Measurements from ENCODE around the gene GRIK3. TPM values are rescaled to one million over a fixed set of nuclear protein-coding genes. Genes with fewer than 3 reads are reported as not detected.

GRIK3 gene
- total RNA-seq, 6 experiments from 2014 or later, result 0.07 TPM; not detected in 5

DNA sequence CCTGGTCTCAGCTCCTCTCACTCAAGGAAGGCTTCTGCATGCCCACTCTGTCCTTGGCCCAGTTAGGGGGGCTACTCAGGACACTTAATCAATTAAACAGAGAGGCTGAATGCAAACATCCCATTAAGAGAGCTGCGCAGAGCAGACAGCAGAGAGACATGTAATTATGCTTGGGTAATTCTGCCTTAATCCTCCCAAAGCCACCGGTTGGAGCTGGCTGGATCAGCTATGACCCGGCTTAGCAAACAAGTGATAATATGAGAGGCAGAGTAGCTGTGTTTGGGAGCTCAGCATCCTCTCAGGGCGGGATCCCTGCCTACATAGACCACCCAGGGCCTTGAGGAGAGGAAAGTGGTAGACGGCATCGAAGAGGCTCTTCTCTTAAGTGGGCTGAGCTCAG, 183.2 kb downstream of the GRIK3 start:
- 61% methylated on average over 3 of the region's 6 CpGs for WGBS (ENCODE audit: insufficient coverage, low coverage, low lambda C conversion rate, missing lambda C conversion rate)
- no peak for ATAC-seq

DNA sequence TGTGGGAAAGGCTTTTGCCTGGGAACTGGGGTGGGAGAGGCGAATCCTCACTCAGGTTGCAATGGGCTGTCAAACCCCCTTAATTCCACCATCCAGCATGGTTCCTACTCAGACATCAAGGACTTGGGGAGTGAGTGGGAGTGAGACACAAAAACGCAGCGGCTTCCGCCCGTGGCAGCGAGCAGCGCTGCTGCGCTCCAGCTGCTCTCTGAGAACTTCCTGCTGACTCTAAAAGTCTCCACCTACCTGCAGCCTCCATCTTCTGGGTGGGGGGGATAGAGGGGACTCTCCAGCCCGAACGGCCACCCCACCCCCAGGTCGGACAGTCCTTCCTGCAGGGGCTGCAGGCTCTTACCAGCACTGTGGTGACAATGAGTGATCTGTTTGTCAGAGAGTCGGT, 184.4 kb downstream of the GRIK3 start:
- no peak for ATAC-seq
- intact Hi-C loops (cut with DNase I), result no loop called here
- no peak for DNase-seq
- no peak for TF ChIP-seq POLR2A (IDR thresholded peaks at IDR 0.05)
- TF ChIP-seq, protein P1, sequence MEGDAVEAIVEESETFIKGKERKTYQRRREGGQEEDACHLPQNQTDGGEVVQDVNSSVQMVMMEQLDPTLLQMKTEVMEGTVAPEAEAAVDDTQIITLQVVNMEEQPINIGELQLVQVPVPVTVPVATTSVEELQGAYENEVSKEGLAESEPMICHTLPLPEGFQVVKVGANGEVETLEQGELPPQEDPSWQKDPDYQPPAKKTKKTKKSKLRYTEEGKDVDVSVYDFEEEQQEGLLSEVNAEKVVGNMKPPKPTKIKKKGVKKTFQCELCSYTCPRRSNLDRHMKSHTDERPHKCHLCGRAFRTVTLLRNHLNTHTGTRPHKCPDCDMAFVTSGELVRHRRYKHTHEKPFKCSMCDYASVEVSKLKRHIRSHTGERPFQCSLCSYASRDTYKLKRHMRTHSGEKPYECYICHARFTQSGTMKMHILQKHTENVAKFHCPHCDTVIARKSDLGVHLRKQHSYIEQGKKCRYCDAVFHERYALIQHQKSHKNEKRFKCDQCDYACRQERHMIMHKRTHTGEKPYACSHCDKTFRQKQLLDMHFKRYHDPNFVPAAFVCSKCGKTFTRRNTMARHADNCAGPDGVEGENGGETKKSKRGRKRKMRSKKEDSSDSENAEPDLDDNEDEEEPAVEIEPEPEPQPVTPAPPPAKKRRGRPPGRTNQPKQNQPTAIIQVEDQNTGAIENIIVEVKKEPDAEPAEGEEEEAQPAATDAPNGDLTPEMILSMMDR (IDR thresholded peaks at IDR 0.05), result no peak
- Histone ChIP-seq H3K36me3 (no peaks in the 10 kb centered on the region), H3K4me1 (no peaks in the 10 kb centered on the region), H3K27ac (no peak overlapping the region), H3K27me3 (no peaks in the 10 kb centered on the region), H3K9me3 (no peaks in the 10 kb centered on the region), H3K4me3 (no peak overlapping the region)
- 59% methylated on average over 4 of the region's 12 CpGs for WGBS (ENCODE audit: insufficient coverage, low coverage, low lambda C conversion rate, missing lambda C conversion rate)

More for the DNA sequence above, 183.2 kb downstream of the GRIK3 start:
- Histone ChIP-seq H3K4me1 (no peaks in the 10 kb centered on the region), H3K36me3 (no peaks in the 10 kb centered on the region), H3K4me3 (no peak overlapping the region), H3K27ac (no peak overlapping the region), H3K27me3 (no peaks in the 10 kb centered on the region), H3K9me3 (no peaks in the 10 kb centered on the region)
- DNase-seq, result no peak
- TF ChIP-seq, protein P1 (IDR thresholded peaks at IDR 0.05), result no peak
- no peak for TF ChIP-seq POLR2A (IDR thresholded peaks at IDR 0.05)
- intact Hi-C loops (cut with DNase I), result no loop called here

DNA sequence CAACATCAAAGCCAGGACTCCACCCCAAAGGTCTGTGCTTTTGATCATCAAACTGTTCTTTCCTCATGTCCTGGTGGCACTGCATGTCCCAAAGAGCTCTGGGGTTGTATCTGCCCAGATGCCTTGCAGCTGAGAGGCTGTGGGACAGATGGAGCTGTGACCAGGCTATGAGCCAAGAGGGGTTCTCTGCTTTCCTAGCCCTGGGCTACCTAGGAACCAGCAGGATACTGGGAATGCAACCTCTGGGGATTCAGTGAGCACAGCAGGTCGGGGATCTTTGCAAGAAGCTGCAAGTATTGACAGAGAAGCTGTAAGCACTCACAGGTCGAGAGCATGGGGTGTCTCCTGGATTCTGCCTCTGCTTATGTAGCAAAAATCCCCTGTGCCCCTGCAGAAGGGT, 186.6 kb downstream of the GRIK3 start:
- H3K27me3 ChIP-seq, result no peaks in the 10 kb centered on the region
- intact Hi-C loops (cut with DNase I), result no loop called here
- no peaks in the 10 kb centered on the region for H3K9me3 ChIP-seq
- no peak for TF ChIP-seq POLR2A (IDR thresholded peaks at IDR 0.05)
- TF ChIP-seq, protein P1 (IDR thresholded peaks at IDR 0.05), result no peak
- H3K4me3 ChIP-seq, result no peak overlapping the region
- H3K4me1 ChIP-seq, result no peaks in the 10 kb centered on the region
- no peak for ATAC-seq
- H3K36me3 ChIP-seq, result no peaks in the 10 kb centered on the region
- WGBS (ENCODE audit: insufficient coverage, low coverage, low lambda C conversion rate, missing lambda C conversion rate), result 0% methylated on average over 1 of the region's 2 CpGs
- no peak overlapping the region for H3K27ac ChIP-seq
- no peak for DNase-seq

DNA sequence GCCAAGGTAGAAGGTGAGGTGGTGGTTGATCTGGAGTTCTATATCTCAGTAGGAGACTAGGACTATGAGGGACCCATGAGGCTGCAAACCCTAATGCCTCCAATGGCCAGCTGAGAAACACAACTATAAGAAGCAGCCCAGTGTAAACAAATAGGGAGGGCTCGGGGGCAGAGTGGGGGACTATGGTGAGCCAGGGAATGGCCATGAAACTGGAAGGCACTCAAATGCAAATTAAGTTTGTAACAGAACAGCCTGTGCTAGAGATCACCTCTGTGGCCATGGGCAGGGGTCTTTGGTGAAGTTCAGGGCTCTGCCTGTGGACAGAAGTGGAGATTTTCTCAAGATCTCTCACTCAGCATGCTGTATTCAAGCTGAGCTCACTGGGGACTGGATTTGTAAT, 187.1 kb downstream of the GRIK3 start:
- no peaks in the 10 kb centered on the region for H3K27me3 ChIP-seq
- intact Hi-C loops (cut with DNase I), result no loop called here

More for the DNA sequence above, 187.1 kb downstream of the GRIK3 start:
- ATAC-seq (no peak), DNase-seq (no peak)
- no peaks in the 10 kb centered on the region for H3K4me1 ChIP-seq
- H3K36me3 ChIP-seq, result no peaks in the 10 kb centered on the region
- H3K4me3 ChIP-seq, result no peak overlapping the region
- H3K9me3 ChIP-seq, result no peaks in the 10 kb centered on the region
- WGBS (ENCODE audit: insufficient coverage, low coverage, low lambda C conversion rate, missing lambda C conversion rate), result 0% methylated on average over 1 of the region's 1 CpG
- no peak for TF ChIP-seq POLR2A (IDR thresholded peaks at IDR 0.05)
- TF ChIP-seq, protein P1 (IDR thresholded peaks at IDR 0.05), result no peak
- no peak overlapping the region for H3K27ac ChIP-seq

Measured in right lobe of liver (tissue), 6 donors.